ENCODE measurements around the gene PTPRA. TPM values are rescaled to one million over a fixed set of nuclear protein-coding genes. Genes with fewer than 3 reads are reported as not detected.
A peak's percentile ranks its signal among the peaks of the same experiment; 100 is the strongest.

The PTPRA gene
- total and polyA plus RNA-seq, 9 donors, result 37.4 to 60.5 (median 45.7) TPM

- Histone ChIP-seq H3K4me1 (ENCODE audit: control insufficient read depth, insufficient read depth, low read length) (no peaks in the 10 kb centered on the region), H3K36me3 (ENCODE audit: control insufficient read depth, insufficient read depth, low read length) (peaks cover 6% of the 10 kb centered on the region), H3K9me3 (replicated peaks; ENCODE audit: control insufficient read depth, low read depth, low read length) (no peaks in the 10 kb centered on the region), H3K27ac (ENCODE audit: low read length) (peak overlapping the region; percentile 10), H3K27me3 (ENCODE audit: control insufficient read depth, insufficient read depth, low read length) (no peaks in the 10 kb centered on the region), H3K4me3 (ENCODE audit: low read length) (no peak overlapping the region)
- no CpG with 5 or more reads among the region's 5 CpGs for WGBS (ENCODE audit: insufficient coverage)
- DNase-seq, result peak; percentile 49
These were observed 74.0 kb downstream of the PTPRA start for GRCh38 chr20:2946988-2947961.

GRCh38 chr20:2948968-2949367 lies 75.7 kb downstream of the PTPRA start:
- no CpG with 5 or more reads among the region's 1 CpG for WGBS (ENCODE audit: insufficient coverage)
- no peaks in the 10 kb centered on the region for H3K9me3 ChIP-seq (replicated peaks; ENCODE audit: control insufficient read depth, low read depth, low read length)
- H3K4me1 ChIP-seq (ENCODE audit: control insufficient read depth, insufficient read depth, low read length), result no peaks in the 10 kb centered on the region
- no peak for DNase-seq
- H3K27me3 ChIP-seq (ENCODE audit: control insufficient read depth, insufficient read depth, low read length), result no peaks in the 10 kb centered on the region
- peaks cover 6% of the 10 kb centered on the region for H3K36me3 ChIP-seq (ENCODE audit: control insufficient read depth, insufficient read depth, low read length)
- no peak overlapping the region for H3K27ac ChIP-seq (ENCODE audit: low read length)
- H3K4me3 ChIP-seq (ENCODE audit: low read length), result no peak overlapping the region

GRCh38 chr20:2952766-2953165 lies 79.5 kb downstream of the PTPRA start:
- DNase-seq, result peak; percentile 22
- H3K36me3 ChIP-seq (ENCODE audit: control insufficient read depth, insufficient read depth, low read length), result peaks cover 6% of the 10 kb centered on the region
- H3K4me1 ChIP-seq (ENCODE audit: control insufficient read depth, insufficient read depth, low read length), result peaks cover 5% of the 10 kb centered on the region
- H3K27ac ChIP-seq (ENCODE audit: low read length), result no peak overlapping the region
- no CpG with 5 or more reads among the region's 1 CpG for WGBS (ENCODE audit: insufficient coverage)
- no peaks in the 10 kb centered on the region for H3K27me3 ChIP-seq (ENCODE audit: control insufficient read depth, insufficient read depth, low read length)
- no peak overlapping the region for H3K4me3 ChIP-seq (ENCODE audit: low read length)
- H3K9me3 ChIP-seq (replicated peaks; ENCODE audit: control insufficient read depth, low read depth, low read length), result no peaks in the 10 kb centered on the region

- peaks cover 5% of the 10 kb centered on the region for H3K4me1 ChIP-seq (ENCODE audit: control insufficient read depth, insufficient read depth, low read length)
- DNase-seq, result peak; percentile 48
These were observed 82.1 kb downstream of the PTPRA start for GRCh38 chr20:2955257-2955970.

GRCh38 chr20:2956480-2956879 lies 83.2 kb downstream of the PTPRA start:
- Histone ChIP-seq H3K4me3 (ENCODE audit: low read length) (no peak overlapping the region), H3K27ac (ENCODE audit: low read length) (no peak overlapping the region), H3K27me3 (ENCODE audit: control insufficient read depth, insufficient read depth, low read length) (no peaks in the 10 kb centered on the region), H3K36me3 (ENCODE audit: control insufficient read depth, insufficient read depth, low read length) (peaks cover 8% of the 10 kb centered on the region), H3K4me1 (ENCODE audit: control insufficient read depth, insufficient read depth, low read length) (peaks cover 5% of the 10 kb centered on the region), H3K9me3 (replicated peaks; ENCODE audit: control insufficient read depth, low read depth, low read length) (no peaks in the 10 kb centered on the region)
- WGBS (ENCODE audit: insufficient coverage), result no CpG with 5 or more reads among the region's 2 CpGs
- DNase-seq, result no peak

More at GRCh38 chr20:2955257-2955970, 82.1 kb downstream of the PTPRA start:
- no peaks in the 10 kb centered on the region for H3K27me3 ChIP-seq (ENCODE audit: control insufficient read depth, insufficient read depth, low read length)
- no peaks in the 10 kb centered on the region for H3K9me3 ChIP-seq (replicated peaks; ENCODE audit: control insufficient read depth, low read depth, low read length)
- H3K36me3 ChIP-seq (ENCODE audit: control insufficient read depth, insufficient read depth, low read length), result peaks cover 11% of the 10 kb centered on the region
- no peak overlapping the region for H3K4me3 ChIP-seq (ENCODE audit: low read length)
- H3K27ac ChIP-seq (ENCODE audit: low read length), result peak overlapping the region; percentile 20

GRCh38 chr20:2967841-2968240 lies 94.6 kb downstream of the PTPRA start:
- H3K4me3 ChIP-seq (ENCODE audit: low read length), result no peak overlapping the region
- H3K27ac ChIP-seq (ENCODE audit: low read length), result no peak overlapping the region
- H3K4me1 ChIP-seq (ENCODE audit: control insufficient read depth, insufficient read depth, low read length), result no peaks in the 10 kb centered on the region
- no peak for DNase-seq
- no peaks in the 10 kb centered on the region for H3K27me3 ChIP-seq (ENCODE audit: control insufficient read depth, insufficient read depth, low read length)
- WGBS (ENCODE audit: insufficient coverage), result 100% methylated on average over 1 of the region's 3 CpGs
- peaks cover 24% of the 10 kb centered on the region for H3K36me3 ChIP-seq (ENCODE audit: control insufficient read depth, insufficient read depth, low read length)
- no peaks in the 10 kb centered on the region for H3K9me3 ChIP-seq (replicated peaks; ENCODE audit: control insufficient read depth, low read depth, low read length)

- H3K27ac ChIP-seq (ENCODE audit: low read length), result no peak overlapping the region
- H3K36me3 ChIP-seq (ENCODE audit: control insufficient read depth, insufficient read depth, low read length), result peaks cover 15% of the 10 kb centered on the region
- no peak overlapping the region for H3K4me3 ChIP-seq (ENCODE audit: low read length)
- DNase-seq, result no peak
- no peaks in the 10 kb centered on the region for H3K9me3 ChIP-seq (replicated peaks; ENCODE audit: control insufficient read depth, low read depth, low read length)
- WGBS (ENCODE audit: insufficient coverage), result 97% methylated on average over 3 of the region's 5 CpGs
- no peaks in the 10 kb centered on the region for H3K4me1 ChIP-seq (ENCODE audit: control insufficient read depth, insufficient read depth, low read length)
- H3K27me3 ChIP-seq (ENCODE audit: control insufficient read depth, insufficient read depth, low read length), result no peaks in the 10 kb centered on the region
These were observed 98.8 kb downstream of the PTPRA start for GRCh38 chr20:2972126-2972525.

- WGBS (ENCODE audit: insufficient coverage), result 100% methylated on average over 1 of the region's 3 CpGs
These were observed 100.3 kb downstream of the PTPRA start for GRCh38 chr20:2973574-2973973.

GRCh38 chr20:2978519-2978918 lies 105.2 kb downstream of the PTPRA start:
- WGBS (ENCODE audit: insufficient coverage), result 0% methylated on average over 1 of the region's 4 CpGs
- Histone ChIP-seq H3K36me3 (ENCODE audit: control insufficient read depth, insufficient read depth, low read length) (peaks cover 2% of the 10 kb centered on the region), H3K9me3 (replicated peaks; ENCODE audit: control insufficient read depth, low read depth, low read length) (no peaks in the 10 kb centered on the region), H3K4me3 (ENCODE audit: low read length) (no peak overlapping the region), H3K4me1 (ENCODE audit: control insufficient read depth, insufficient read depth, low read length) (no peaks in the 10 kb centered on the region), H3K27me3 (ENCODE audit: control insufficient read depth, insufficient read depth, low read length) (no peaks in the 10 kb centered on the region), H3K27ac (ENCODE audit: low read length) (no peak overlapping the region)
- DNase-seq, result no peak

More at GRCh38 chr20:2973574-2973973, 100.3 kb downstream of the PTPRA start:
- H3K36me3 ChIP-seq (ENCODE audit: control insufficient read depth, insufficient read depth, low read length), result peaks cover 10% of the 10 kb centered on the region
- no peak overlapping the region for H3K4me3 ChIP-seq (ENCODE audit: low read length)
- no peak overlapping the region for H3K27ac ChIP-seq (ENCODE audit: low read length)
- no peaks in the 10 kb centered on the region for H3K27me3 ChIP-seq (ENCODE audit: control insufficient read depth, insufficient read depth, low read length)
- H3K9me3 ChIP-seq (replicated peaks; ENCODE audit: control insufficient read depth, low read depth, low read length), result no peaks in the 10 kb centered on the region
- no peaks in the 10 kb centered on the region for H3K4me1 ChIP-seq (ENCODE audit: control insufficient read depth, insufficient read depth, low read length)
- DNase-seq, result no peak

- Histone ChIP-seq H3K27me3 (ENCODE audit: control insufficient read depth, insufficient read depth, low read length) (no peaks in the 10 kb centered on the region), H3K4me3 (ENCODE audit: low read length) (no peak overlapping the region), H3K36me3 (ENCODE audit: control insufficient read depth, insufficient read depth, low read length) (peaks cover 9% of the 10 kb centered on the region), H3K9me3 (replicated peaks; ENCODE audit: control insufficient read depth, low read depth, low read length) (no peaks in the 10 kb centered on the region), H3K4me1 (ENCODE audit: control insufficient read depth, insufficient read depth, low read length) (no peaks in the 10 kb centered on the region), H3K27ac (ENCODE audit: low read length) (no peak overlapping the region)
- DNase-seq, result no peak
- no CpG with 5 or more reads among the region's 3 CpGs for WGBS (ENCODE audit: insufficient coverage)
These were observed 108.4 kb downstream of the PTPRA start for GRCh38 chr20:2981646-2982045.
